Measurements from ENCODE around the gene SLC39A11. TPM values are rescaled to one million over a fixed set of nuclear protein-coding genes. Genes with fewer than 3 reads are reported as not detected.

SLC39A11 gene
- total RNA-seq, 1 experiment from 2014 or later: 18.9 TPM

DNA sequence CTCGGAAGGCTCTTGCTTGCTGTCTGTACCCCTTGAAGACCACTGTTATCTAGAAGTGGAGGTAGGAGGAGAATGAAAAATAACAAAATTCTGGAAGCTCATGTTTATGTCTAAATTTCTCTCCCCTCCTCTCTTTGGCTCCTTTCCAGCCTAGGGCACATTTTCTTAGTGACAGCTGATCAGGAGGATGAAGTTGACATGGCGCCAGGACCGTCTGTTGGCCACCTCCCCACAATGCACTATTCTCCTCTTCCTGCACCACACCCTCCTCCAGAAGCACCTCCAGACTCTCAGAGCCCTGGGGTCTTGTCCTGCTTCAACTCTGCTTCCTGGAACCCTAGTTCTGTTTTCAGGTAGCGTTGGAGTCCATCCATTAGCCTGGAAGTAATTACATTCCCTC is 46.8 kb upstream of the SLC39A11 start (continued):
- TF ChIP-seq, protein P1, sequence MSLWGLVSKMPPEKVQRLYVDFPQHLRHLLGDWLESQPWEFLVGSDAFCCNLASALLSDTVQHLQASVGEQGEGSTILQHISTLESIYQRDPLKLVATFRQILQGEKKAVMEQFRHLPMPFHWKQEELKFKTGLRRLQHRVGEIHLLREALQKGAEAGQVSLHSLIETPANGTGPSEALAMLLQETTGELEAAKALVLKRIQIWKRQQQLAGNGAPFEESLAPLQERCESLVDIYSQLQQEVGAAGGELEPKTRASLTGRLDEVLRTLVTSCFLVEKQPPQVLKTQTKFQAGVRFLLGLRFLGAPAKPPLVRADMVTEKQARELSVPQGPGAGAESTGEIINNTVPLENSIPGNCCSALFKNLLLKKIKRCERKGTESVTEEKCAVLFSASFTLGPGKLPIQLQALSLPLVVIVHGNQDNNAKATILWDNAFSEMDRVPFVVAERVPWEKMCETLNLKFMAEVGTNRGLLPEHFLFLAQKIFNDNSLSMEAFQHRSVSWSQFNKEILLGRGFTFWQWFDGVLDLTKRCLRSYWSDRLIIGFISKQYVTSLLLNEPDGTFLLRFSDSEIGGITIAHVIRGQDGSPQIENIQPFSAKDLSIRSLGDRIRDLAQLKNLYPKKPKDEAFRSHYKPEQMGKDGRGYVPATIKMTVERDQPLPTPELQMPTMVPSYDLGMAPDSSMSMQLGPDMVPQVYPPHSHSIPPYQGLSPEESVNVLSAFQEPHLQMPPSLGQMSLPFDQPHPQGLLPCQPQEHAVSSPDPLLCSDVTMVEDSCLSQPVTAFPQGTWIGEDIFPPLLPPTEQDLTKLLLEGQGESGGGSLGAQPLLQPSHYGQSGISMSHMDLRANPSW (CRISPR knock-in tag; conservative IDR thresholded peaks at IDR 0.05; ENCODE audit: low read depth): no peak
- TF ChIP-seq CBFB (CRISPR knock-in tag; IDR thresholded peaks at IDR 0.05; ENCODE audit: low read depth): no peak
- TF ChIP-seq NR1H2 (CRISPR knock-in tag; IDR thresholded peaks at IDR 0.05): no peak
- TF ChIP-seq, protein P2, sequence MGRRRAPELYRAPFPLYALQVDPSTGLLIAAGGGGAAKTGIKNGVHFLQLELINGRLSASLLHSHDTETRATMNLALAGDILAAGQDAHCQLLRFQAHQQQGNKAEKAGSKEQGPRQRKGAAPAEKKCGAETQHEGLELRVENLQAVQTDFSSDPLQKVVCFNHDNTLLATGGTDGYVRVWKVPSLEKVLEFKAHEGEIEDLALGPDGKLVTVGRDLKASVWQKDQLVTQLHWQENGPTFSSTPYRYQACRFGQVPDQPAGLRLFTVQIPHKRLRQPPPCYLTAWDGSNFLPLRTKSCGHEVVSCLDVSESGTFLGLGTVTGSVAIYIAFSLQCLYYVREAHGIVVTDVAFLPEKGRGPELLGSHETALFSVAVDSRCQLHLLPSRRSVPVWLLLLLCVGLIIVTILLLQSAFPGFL (CRISPR knock-in tag; IDR thresholded peaks at IDR 0.05; ENCODE audit: borderline replicate concordance): no peak
- no peak for TF ChIP-seq ZNF263 (CRISPR knock-in tag; IDR thresholded peaks at IDR 0.05; ENCODE audit: low read depth)

DNA sequence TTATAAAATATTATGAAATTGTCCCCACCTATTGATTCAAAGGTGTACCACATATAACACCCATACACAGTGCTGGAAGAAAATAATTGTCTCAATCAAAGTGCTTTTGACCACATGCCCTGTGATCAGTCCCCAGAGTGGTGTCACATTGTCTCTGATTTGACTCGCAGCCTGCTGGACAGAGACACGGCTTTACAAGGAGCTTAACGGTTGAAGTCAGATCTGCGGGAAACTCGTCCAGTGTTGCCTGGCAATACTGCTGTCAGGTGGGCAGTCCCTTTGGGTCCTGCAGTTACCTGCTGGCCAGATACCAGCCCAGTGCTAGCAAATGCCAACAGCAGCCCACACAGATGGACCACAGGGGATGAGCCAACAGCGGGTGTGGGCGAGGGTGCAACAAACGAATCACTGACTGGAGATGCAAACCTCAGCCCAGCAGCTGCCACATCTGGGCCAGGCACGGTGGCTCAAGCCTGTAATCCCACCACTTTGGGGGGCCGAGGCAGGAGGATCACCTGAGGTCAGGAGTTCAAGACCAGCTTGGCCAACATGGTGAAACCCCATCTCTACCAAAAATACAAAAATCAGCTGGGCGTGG is 46.2 kb upstream of the SLC39A11 start:
- CTCF ChIA-PET: interaction anchor here (1.0 to 1.4 kb wide), 2 partner anchors 153 to 582 kb away, joined by 3 to 4 read pairs; no protein-coding TSS in a partner anchor
- no peak for DNase-seq (ENCODE audit: low spot score)
- ATAC-seq: no peak
- Mint-ChIP-seq H3K4me3 (no peak overlapping the region), H3K27me3 (ENCODE audit: low read depth) (no peaks in the 10 kb centered on the region), H3K27ac (no peak overlapping the region), H3K36me3 (no peaks in the 10 kb centered on the region), H3K9me3 (no peaks in the 10 kb centered on the region), H3K4me1 (peaks cover 11% of the 10 kb centered on the region)
- POLR2A ChIA-PET: no interaction called here
- TF ChIP-seq, protein P3, sequence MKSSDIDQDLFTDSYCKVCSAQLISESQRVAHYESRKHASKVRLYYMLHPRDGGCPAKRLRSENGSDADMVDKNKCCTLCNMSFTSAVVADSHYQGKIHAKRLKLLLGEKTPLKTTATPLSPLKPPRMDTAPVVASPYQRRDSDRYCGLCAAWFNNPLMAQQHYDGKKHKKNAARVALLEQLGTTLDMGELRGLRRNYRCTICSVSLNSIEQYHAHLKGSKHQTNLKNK (CRISPR knock-in tag; IDR thresholded peaks at IDR 0.05): no peak
- TF ChIP-seq, protein P4, sequence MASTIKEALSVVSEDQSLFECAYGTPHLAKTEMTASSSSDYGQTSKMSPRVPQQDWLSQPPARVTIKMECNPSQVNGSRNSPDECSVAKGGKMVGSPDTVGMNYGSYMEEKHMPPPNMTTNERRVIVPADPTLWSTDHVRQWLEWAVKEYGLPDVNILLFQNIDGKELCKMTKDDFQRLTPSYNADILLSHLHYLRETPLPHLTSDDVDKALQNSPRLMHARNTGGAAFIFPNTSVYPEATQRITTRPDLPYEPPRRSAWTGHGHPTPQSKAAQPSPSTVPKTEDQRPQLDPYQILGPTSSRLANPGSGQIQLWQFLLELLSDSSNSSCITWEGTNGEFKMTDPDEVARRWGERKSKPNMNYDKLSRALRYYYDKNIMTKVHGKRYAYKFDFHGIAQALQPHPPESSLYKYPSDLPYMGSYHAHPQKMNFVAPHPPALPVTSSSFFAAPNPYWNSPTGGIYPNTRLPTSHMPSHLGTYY (CRISPR knock-in tag; IDR thresholded peaks at IDR 0.05): no peak
- TF ChIP-seq, protein P5, sequence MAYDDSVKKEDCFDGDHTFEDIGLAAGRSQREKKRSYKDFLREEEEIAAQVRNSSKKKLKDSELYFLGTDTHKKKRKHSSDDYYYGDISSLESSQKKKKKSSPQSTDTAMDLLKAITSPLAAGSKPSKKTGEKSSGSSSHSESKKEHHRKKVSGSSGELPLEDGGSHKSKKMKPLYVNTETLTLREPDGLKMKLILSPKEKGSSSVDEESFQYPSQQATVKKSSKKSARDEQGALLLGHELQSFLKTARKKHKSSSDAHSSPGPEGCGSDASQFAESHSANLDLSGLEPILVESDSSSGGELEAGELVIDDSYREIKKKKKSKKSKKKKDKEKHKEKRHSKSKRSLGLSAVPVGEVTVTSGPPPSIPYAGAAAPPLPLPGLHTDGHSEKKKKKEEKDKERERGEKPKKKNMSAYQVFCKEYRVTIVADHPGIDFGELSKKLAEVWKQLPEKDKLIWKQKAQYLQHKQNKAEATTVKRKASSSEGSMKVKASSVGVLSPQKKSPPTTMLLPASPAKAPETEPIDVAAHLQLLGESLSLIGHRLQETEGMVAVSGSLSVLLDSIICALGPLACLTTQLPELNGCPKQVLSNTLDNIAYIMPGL (CRISPR knock-in tag; IDR thresholded peaks at IDR 0.05): no peak
- TF ChIP-seq, protein P6, sequence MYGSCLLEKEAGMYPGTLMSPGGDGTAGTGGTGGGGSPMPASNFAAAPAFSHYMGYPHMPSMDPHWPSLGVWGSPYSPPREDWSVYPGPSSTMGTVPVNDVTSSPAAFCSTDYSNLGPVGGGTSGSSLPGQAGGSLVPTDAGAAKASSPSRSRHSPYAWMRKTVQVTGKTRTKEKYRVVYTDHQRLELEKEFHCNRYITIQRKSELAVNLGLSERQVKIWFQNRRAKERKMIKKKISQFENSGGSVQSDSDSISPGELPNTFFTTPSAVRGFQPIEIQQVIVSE (CRISPR knock-in tag; IDR thresholded peaks at IDR 0.05; ENCODE audit: borderline replicate concordance): no peak
- TF ChIP-seq NR3C1 (CRISPR knock-in tag; conservative IDR thresholded peaks at IDR 0.05; ENCODE audit: low read depth): no peak
- TF ChIP-seq, protein P7, sequence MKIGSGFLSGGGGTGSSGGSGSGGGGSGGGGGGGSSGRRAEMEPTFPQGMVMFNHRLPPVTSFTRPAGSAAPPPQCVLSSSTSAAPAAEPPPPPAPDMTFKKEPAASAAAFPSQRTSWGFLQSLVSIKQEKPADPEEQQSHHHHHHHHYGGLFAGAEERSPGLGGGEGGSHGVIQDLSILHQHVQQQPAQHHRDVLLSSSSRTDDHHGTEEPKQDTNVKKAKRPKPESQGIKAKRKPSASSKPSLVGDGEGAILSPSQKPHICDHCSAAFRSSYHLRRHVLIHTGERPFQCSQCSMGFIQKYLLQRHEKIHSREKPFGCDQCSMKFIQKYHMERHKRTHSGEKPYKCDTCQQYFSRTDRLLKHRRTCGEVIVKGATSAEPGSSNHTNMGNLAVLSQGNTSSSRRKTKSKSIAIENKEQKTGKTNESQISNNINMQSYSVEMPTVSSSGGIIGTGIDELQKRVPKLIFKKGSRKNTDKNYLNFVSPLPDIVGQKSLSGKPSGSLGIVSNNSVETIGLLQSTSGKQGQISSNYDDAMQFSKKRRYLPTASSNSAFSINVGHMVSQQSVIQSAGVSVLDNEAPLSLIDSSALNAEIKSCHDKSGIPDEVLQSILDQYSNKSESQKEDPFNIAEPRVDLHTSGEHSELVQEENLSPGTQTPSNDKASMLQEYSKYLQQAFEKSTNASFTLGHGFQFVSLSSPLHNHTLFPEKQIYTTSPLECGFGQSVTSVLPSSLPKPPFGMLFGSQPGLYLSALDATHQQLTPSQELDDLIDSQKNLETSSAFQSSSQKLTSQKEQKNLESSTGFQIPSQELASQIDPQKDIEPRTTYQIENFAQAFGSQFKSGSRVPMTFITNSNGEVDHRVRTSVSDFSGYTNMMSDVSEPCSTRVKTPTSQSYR (CRISPR knock-in tag; IDR thresholded peaks at IDR 0.05): no peak
- TF ChIP-seq, protein P8, sequence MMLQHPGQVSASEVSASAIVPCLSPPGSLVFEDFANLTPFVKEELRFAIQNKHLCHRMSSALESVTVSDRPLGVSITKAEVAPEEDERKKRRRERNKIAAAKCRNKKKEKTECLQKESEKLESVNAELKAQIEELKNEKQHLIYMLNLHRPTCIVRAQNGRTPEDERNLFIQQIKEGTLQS (CRISPR knock-in tag; conservative IDR thresholded peaks at IDR 0.05): no peak
- TF ChIP-seq, protein P9, sequence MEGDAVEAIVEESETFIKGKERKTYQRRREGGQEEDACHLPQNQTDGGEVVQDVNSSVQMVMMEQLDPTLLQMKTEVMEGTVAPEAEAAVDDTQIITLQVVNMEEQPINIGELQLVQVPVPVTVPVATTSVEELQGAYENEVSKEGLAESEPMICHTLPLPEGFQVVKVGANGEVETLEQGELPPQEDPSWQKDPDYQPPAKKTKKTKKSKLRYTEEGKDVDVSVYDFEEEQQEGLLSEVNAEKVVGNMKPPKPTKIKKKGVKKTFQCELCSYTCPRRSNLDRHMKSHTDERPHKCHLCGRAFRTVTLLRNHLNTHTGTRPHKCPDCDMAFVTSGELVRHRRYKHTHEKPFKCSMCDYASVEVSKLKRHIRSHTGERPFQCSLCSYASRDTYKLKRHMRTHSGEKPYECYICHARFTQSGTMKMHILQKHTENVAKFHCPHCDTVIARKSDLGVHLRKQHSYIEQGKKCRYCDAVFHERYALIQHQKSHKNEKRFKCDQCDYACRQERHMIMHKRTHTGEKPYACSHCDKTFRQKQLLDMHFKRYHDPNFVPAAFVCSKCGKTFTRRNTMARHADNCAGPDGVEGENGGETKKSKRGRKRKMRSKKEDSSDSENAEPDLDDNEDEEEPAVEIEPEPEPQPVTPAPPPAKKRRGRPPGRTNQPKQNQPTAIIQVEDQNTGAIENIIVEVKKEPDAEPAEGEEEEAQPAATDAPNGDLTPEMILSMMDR (IDR thresholded peaks at IDR 0.05): no peak
